Astrocyte of the spinal cord (primary cell): ENCODE data around the gene EHBP1.

Experiments used
- DNase-seq: peaks from one replicate; pipeline ENCODE4 v3.0.0; 2011; ENCODE audit warnings: low read depth, low spot score
- H3K4me3 ChIP-seq: 2 replicates; pipeline ENCODE4 v1.5.1; 2011; ENCODE audit warnings: low read depth, mild to moderate bottlenecking, low read length, moderate library complexity
- in situ Hi-C: cut with HindIII; loops from 2 replicates; pipeline ENCODE4 v1.10.0; 2017; ENCODE audit warnings: low sequenced_read_pairs
- TF ChIP-seq, protein P1 (sequence below): IDR thresholded peaks from 2 replicates; pipeline ENCODE4 v1.5.1; 2012; ENCODE audit warnings: low read depth, mild to moderate bottlenecking, low read length, inconsistent platforms

The EHBP1 gene

DNA sequence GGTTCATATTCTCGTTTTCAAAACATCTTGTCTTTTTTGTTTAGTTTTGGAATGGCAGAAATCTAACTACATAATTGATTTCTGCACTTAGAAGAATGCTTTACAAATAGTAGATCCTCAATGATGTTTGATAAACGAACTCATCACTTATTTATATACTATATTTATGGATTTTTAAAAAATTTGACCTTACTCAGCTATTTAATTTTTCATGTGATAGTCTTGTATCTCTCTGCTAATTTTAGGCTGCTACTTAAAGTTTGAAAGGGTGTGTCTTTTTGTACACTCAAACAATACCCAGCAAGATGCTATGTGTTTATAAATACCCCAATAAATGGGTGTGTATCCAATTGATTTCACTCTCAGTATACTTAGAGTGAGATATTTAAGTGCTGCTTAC is 86.9 kb downstream of the EHBP1 start:
- TF ChIP-seq, protein P1, sequence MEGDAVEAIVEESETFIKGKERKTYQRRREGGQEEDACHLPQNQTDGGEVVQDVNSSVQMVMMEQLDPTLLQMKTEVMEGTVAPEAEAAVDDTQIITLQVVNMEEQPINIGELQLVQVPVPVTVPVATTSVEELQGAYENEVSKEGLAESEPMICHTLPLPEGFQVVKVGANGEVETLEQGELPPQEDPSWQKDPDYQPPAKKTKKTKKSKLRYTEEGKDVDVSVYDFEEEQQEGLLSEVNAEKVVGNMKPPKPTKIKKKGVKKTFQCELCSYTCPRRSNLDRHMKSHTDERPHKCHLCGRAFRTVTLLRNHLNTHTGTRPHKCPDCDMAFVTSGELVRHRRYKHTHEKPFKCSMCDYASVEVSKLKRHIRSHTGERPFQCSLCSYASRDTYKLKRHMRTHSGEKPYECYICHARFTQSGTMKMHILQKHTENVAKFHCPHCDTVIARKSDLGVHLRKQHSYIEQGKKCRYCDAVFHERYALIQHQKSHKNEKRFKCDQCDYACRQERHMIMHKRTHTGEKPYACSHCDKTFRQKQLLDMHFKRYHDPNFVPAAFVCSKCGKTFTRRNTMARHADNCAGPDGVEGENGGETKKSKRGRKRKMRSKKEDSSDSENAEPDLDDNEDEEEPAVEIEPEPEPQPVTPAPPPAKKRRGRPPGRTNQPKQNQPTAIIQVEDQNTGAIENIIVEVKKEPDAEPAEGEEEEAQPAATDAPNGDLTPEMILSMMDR, result no peak
- in situ Hi-C loops, result no loop called here
- H3K4me3 ChIP-seq, result no peak overlapping the region
- no peak for DNase-seq

DNA sequence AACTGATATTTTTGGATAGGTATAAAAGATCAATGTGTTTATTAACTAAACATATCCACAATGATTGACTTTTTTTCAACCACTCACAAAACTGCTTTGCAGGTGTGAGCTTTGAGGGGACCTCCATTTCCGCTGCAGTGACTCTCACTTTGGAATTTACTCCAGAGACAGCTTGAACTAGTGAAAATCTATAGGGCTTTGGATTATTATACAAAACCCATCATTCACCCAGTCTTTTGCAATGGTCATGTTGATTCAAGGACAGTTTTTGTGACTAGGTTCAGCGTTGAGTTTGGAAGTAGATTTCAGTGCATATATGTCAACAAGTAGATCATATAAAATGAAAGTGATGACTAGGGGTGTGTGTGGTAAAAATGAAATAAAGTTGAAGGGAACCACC is 87.7 kb downstream of the EHBP1 start:
- in situ Hi-C loops, result no loop called here
- no peak overlapping the region for H3K4me3 ChIP-seq
- DNase-seq, result no peak
- TF ChIP-seq, protein P1, result no peak

DNA sequence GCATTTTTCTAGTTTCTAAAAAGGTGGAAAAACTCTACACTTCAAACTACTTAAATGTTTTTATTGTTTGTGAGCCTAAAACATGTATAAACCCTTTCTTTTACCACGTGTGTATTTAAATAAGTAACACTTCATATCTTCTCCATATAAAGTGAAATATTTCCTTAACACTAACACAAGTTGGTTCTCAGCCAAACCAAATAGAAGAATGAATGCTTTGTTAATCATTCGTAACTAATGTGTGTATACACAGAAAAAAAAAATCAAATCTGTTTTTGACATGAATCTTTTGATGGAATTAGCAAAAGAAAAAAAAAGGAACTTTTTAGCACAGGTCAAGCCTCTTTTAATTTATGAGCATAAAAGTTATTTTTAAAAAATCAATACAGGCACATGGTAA is 89.3 kb downstream of the EHBP1 start:
- TF ChIP-seq, protein P1, result no peak
- in situ Hi-C loops, result no loop called here
- no peak overlapping the region for H3K4me3 ChIP-seq
- DNase-seq, result peak; percentile 42

DNA sequence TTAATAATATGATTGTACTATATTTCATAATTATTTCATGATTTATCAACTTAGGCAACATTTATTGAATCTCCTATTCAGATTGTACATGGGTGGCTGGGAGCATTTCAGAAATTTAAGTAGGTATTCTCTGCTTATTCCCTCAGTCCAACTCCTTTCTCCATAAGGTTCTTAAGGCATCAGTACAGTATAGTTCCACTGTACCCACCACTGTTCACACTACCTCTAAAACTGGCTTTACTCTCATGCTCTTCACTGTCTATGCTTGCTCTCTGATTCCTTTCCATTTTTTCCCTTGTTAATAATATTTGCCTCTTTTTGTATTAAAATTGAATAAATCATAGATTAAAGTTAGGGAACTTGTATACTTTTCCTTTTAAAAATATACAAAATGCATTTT is 89.8 kb downstream of the EHBP1 start:
- in situ Hi-C loops, result no loop called here

DNA sequence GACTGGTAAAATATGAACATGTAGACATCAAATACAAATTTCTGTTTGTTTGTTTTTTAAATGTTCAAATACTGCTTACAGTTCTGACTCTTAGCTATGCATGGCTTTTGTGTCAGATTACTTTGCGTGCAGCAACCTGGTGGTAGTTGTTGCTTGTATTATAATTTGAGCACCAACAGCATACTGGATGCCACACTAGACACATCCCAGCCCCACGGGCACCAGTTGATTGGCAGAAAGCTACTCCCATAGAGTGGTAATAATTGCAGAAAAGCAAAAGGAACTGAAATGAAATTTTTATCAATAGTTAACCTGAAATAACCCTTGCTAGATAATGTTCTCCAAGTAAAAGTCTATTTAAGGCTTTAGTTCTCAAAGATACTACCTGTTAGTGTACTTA is 91.6 kb downstream of the EHBP1 start:
- H3K4me3 ChIP-seq, result no peak overlapping the region
- TF ChIP-seq, protein P1, result no peak
- in situ Hi-C loops, result no loop called here
- DNase-seq, result no peak

More for the DNA sequence above, 89.8 kb downstream of the EHBP1 start:
- no peak for DNase-seq
- H3K4me3 ChIP-seq, result no peak overlapping the region
- TF ChIP-seq, protein P1, result no peak

DNA sequence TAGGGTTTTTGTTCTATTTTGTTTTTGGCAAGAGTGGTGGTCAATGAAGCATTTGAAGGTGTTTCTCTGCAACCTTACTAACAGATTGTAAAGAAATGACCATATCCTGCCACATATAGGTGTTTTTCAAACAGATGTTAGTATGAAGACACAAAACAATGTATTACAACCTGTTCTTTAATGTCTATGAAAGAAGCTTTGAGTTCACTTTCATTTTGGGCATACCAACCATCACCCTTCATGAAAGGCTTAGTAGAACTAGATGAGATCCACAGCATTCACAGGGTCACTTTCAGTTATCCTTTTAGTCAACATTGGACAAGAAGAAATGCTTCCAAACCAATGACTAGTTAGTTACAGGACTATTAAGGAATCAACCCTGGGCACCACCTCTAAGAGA is 95.1 kb downstream of the EHBP1 start:
- in situ Hi-C loops, result no loop called here
- TF ChIP-seq, protein P1, result no peak
- DNase-seq, result no peak
- no peak overlapping the region for H3K4me3 ChIP-seq

DNA sequence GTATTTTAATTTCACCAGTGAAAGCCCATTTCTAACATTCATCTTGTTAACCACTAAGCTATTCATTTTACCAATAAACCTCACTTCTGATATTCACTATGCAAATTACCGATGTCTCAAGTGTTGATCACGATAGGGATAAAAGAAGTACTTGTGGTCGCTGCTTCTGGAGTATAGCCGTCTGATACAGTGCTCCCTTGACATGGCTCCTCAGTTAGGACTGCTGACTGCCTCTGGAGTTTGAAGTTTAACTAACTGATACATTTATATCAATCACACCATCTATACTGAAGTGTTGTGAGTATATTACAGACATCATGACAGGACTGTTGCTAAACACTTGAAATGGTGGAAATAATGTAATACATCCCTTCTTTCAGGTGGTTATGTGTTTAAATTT is 95.6 kb downstream of the EHBP1 start:
- DNase-seq, result no peak
- H3K4me3 ChIP-seq, result no peak overlapping the region
- in situ Hi-C loops, result no loop called here
- TF ChIP-seq, protein P1, result no peak
